AG04450 (cell line): ENCODE results near the gene ZNF280B. TPM values are rescaled to one million over a fixed set of nuclear protein-coding genes. Genes with fewer than 3 reads are reported as not detected.

Experiments
- CTCF ChIA-PET: fragments of 300-600, 350-600 bp; formaldehyde crosslinking; extraction: SDS; loops from one replicate; lab custom pipeline; 2022; ENCODE audit warnings: antibody characterized with exemption, inconsistent platforms; lab: Charles Lee
- POLR2A ChIA-PET: fragments of 350-600 bp; formaldehyde crosslinking; extraction: SDS; loops from one replicate; lab custom pipeline; 2021; ENCODE audit warnings: antibody characterized with exemption, inconsistent platforms; lab: Yijun Ruan, JAX
- DNase-seq: peaks from one replicate; pipeline ENCODE4 v3.0.0-alpha.2; 2011; ENCODE audit warnings: low read depth, low spot score
- H3K27ac ChIP-seq: one replicate; pipeline ENCODE4 v1.5.1; 2012; ENCODE audit warnings: low read depth, low read length, control low read depth
- H3K27me3 ChIP-seq: one replicate; pipeline ENCODE4 v1.6.0; 2012; ENCODE audit warnings: low read length; ENCODE audit not compliant: control insufficient read depth, insufficient read depth
- H3K4me3 ChIP-seq: 2 replicates; pipeline ENCODE4 v1.5.1; 2011; ENCODE audit warnings: mild to moderate bottlenecking, low read depth, low read length, control low read depth
- H3K9me3 ChIP-seq: 2 replicates; pipeline ENCODE4 v1.5.1; 2012; ENCODE audit warnings: low read length; ENCODE audit not compliant: control insufficient read depth, insufficient read depth
- polyA minus RNA-seq: library from RNA; depleted of rRNA, polyadenylated mRNA; stranded (reverse); fragments of >200 nt; gene quantifications from 2 replicates; pipeline ENCODE4 v1.2.3, GENCODE V29; 2011; rRNA and poly(A)+ RNA removed
- polyA plus RNA-seq: library from polyadenylated mRNA; depleted of rRNA; stranded (reverse); fragments of >200 nt; gene quantifications from 2 replicates; pipeline ENCODE4 v1.2.3, GENCODE V29; 2011; rRNA removed
- TF ChIP-seq, protein P1 (sequence below): IDR thresholded peaks from 2 replicates; pipeline ENCODE4 v1.5.1; 2011; ENCODE audit warnings: low read depth, low read length, control low read depth, inconsistent platforms

The ZNF280B gene
- polyA plus RNA-seq (1.6 and 2.3 TPM in 2 replicates), polyA minus RNA-seq (2.3 and 5.0 TPM in 2 replicates)

GRCh38 chr22:22508274-22509176, at the start of gene ZNF280B:
TSS of gene ZNF280B (minus strand) at chr22:22508742. CDS start at chr22:22489398, 19,344 bp downstream.
- Histone ChIP-seq H3K4me3 (peak within 1 kb of the TSS; percentile 84), H3K9me3 (peaks cover 4% of the 10 kb centered on the region), H3K27me3 (peaks cover 3% of the 10 kb centered on the region), H3K27ac (no peak within 1 kb of the TSS)
- POLR2A ChIA-PET, result no interaction called here
- CTCF ChIA-PET, result interaction anchor here (0.6 to 2.3 kb wide), 13 partner anchors 10 to 176 kb away, joined by 3 to 15 read pairs (median 5); partner anchors contain the start of gene ZNF280A
- peak; percentile 46 for DNase-seq
- TF ChIP-seq, protein P1, sequence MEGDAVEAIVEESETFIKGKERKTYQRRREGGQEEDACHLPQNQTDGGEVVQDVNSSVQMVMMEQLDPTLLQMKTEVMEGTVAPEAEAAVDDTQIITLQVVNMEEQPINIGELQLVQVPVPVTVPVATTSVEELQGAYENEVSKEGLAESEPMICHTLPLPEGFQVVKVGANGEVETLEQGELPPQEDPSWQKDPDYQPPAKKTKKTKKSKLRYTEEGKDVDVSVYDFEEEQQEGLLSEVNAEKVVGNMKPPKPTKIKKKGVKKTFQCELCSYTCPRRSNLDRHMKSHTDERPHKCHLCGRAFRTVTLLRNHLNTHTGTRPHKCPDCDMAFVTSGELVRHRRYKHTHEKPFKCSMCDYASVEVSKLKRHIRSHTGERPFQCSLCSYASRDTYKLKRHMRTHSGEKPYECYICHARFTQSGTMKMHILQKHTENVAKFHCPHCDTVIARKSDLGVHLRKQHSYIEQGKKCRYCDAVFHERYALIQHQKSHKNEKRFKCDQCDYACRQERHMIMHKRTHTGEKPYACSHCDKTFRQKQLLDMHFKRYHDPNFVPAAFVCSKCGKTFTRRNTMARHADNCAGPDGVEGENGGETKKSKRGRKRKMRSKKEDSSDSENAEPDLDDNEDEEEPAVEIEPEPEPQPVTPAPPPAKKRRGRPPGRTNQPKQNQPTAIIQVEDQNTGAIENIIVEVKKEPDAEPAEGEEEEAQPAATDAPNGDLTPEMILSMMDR, result peak; percentile 74

DNA sequence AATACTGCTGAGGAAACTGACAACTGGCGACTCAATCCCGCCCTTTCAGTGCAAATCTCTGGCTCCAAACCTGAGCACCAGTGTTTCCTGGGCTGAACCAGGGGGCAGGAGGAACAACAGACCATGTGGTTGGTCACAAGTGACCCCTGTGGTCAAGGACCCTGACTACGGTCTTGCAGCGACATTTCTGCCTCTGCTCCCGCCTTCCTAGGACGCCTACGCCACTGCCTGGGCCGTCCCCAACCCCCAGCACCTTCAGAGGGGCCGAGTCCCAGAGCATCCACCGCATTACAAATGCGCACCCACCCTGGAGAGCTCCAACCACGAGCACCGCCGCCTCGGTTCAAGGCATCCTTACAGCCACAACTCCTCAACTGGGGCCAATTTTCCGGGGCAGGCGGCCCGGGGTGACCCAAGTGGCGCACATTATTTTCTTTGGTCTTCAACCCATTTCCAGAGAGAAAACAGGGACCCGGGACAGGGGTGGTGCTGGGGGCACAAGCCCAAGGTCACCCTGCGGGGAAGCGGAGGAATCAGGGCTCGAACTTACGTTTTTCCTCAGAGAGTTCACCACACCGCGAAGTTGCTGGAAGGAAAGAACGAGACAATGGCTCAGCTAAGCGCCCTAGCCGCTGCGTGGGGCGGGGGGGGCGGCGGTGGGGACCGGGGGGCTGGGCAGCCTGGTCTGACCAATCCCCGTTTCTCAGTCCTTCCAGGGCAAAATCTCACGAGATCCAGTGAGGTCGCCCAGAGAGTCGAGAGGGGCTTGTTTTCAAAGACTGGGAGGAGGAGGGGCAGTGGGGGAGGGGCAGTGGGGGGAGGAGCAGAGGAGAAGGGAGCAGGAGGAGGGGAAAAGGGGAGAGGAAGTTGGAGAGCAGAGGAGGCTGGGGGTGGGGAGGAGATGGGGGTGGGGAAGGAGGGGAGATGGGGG, 48.7 kb upstream of the ZNF280B start:
- Histone ChIP-seq H3K4me3 (no peak overlapping the region), H3K27ac (no peak overlapping the region)

DNA sequence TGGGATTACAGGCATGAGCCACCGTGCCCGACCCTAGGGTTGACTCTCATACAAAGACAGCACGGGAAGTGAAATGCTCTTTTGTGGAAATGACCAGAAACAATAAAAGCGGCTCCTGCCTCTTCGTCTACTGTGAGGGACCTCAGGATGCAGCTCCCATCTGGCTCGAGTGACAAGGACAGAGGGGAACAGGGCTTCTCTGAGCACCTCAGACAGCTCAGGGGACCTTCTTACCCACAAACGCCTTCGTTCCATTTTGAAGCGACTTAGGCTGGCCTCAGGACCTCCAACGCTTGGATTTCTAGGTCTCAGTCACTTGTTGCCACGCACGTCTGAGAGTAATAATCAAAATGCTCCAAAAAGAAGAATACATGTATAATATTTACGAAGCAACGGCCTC, 48.0 kb upstream of the ZNF280B start:
- TF ChIP-seq, protein P1, result no peak
- CTCF ChIA-PET, result no interaction called here
- DNase-seq, result no peak
- Histone ChIP-seq H3K4me3 (no peak overlapping the region), H3K9me3 (peaks cover 13% of the 10 kb centered on the region; the same call in 1 of the 2 replicates), H3K27ac (no peak overlapping the region), H3K27me3 (peaks cover 2% of the 10 kb centered on the region)
- POLR2A ChIA-PET, result no interaction called here

More for the DNA sequence above, 48.7 kb upstream of the ZNF280B start:
- H3K27me3 ChIP-seq, result peaks cover 2% of the 10 kb centered on the region
- H3K9me3 ChIP-seq, result peaks cover 13% of the 10 kb centered on the region; the same call in 1 of the 2 replicates
- ChIA-PET CTCF (no interaction called here), POLR2A (no interaction called here)
- no peak for DNase-seq
- TF ChIP-seq, protein P1, result no peak

DNA sequence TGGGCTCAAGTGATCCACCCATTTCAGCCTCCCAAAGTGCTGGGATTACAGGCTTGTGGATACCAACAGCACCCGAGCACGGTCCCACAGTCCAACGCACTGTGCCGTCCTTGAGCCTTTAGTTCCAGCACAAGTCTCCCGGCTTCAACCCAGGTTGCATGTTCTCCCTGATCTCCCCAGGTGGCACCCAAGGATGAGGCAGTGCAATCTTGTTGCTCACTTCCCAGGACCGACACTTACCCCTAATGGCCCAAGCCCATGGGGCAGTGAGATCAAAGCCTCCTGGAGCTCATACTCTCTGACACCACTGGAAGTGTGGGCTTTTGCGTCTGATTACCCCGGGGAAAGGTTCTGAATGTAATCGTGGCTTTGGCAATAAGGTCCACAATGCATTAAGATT, 47.1 kb upstream of the ZNF280B start:
- DNase-seq, result no peak
- ChIA-PET CTCF (no interaction called here), POLR2A (no interaction called here)
- no peak overlapping the region for H3K27ac ChIP-seq
- TF ChIP-seq, protein P1, result no peak
- H3K4me3 ChIP-seq, result no peak overlapping the region
- peaks cover 13% of the 10 kb centered on the region; the same call in 1 of the 2 replicates for H3K9me3 ChIP-seq
- peaks cover 2% of the 10 kb centered on the region for H3K27me3 ChIP-seq
